ENCODE data around the gene COPS9.

DNA sequence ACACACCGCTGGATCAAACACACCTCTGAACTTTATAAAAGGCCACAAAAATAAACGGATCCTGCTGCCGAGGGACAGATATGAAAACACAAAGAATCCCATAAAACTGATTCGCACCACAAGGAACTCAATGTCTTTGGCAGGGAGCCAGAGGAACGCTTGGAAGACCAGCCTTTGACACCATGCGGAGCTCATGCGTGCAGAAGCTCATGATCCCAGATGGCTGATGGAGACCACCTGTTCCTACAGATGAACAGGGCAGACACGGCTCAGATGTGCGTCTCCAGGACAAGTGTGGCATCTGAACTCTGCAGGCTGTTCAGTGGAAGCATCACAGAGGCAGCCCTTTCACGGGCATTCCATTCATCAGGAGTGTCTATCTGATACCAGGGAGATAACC is 24.9 kb downstream of the COPS9 start:
- TF ChIP-seq TCF7L2 (IDR thresholded peaks at IDR 0.05; ENCODE audit: low read depth, low read length) (no peak), REST (IDR thresholded peaks at IDR 0.05; ENCODE audit: insufficient read depth in 1 of 2, low read depth in 2 of 2, low read length in 1 of 2) (no peak), CTCF (IDR thresholded peaks at IDR 0.05) (no peak), SIN3A (IDR thresholded peaks at IDR 0.05; ENCODE audit: borderline replicate concordance, insufficient read depth, low read depth, low read length) (no peak)
